ENCODE data around the gene AMBP.

- TF ChIP-seq POLR2AphosphoS5 (IDR thresholded peaks at IDR 0.05) (no peak), POLR2A (IDR thresholded peaks at IDR 0.05) (no peak)
- TF ChIP-seq, protein P1, sequence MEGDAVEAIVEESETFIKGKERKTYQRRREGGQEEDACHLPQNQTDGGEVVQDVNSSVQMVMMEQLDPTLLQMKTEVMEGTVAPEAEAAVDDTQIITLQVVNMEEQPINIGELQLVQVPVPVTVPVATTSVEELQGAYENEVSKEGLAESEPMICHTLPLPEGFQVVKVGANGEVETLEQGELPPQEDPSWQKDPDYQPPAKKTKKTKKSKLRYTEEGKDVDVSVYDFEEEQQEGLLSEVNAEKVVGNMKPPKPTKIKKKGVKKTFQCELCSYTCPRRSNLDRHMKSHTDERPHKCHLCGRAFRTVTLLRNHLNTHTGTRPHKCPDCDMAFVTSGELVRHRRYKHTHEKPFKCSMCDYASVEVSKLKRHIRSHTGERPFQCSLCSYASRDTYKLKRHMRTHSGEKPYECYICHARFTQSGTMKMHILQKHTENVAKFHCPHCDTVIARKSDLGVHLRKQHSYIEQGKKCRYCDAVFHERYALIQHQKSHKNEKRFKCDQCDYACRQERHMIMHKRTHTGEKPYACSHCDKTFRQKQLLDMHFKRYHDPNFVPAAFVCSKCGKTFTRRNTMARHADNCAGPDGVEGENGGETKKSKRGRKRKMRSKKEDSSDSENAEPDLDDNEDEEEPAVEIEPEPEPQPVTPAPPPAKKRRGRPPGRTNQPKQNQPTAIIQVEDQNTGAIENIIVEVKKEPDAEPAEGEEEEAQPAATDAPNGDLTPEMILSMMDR (IDR thresholded peaks at IDR 0.05 in 8 of 11, conservative IDR thresholded peaks at IDR 0.05 in 3 of 11): no peak
Observed at GRCh38 chr9:114086009-114086408, 7.9 kb upstream of the AMBP start.

All from spleen (tissue), 7 donors.